Activated CD4-positive, alpha-beta T cell treated with anti-CD3 and anti-CD28 coated beads, Interleukin-2, Interleukin-6, amounts not matched to agents 100 ng/mL and 50 ng/mL, durations not matched to agents 16 hours and 8 hours (primary cell): ENCODE results near the gene SLC50A1.

Experiments
- DNase-seq: peaks from one replicate; pipeline ENCODE4 v3.0.0-alpha.2; 2020

Gene SLC50A1

DNA sequence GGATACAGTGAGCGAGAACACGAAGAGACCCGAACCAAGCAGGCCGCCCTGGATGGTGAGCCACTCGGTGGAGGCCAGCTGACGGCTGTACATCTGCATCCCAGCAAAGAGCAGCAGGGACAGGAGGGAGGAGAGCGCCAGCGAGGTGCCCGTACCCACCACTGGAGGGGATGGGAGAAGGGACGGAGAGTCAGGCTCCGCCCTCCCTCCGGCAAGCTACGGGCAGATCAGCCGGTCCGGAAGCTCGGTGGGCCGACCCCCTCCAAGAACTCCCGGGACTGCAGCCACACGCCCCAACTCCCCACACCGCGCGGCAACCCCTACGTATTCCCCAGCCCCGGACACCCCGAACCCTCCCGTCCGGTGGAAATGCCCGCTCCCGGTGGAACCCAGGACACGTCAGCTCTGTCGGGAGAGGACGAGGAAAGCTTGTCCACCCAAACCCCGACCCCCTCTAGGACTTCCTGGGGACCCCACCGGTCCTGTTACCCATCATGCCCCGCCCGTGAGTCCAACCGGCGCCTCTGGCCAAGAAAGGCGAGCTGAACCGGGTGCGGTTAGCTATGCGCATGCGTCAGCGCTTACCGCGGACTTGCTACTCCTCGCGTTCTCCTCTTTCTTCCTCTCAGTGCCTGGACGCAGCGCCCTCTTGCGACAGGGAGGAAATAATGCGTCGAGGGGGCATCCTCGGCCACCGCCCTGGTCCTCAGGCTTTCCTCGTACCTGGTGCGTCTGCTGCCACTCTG is 37.3 kb downstream of the SLC50A1 start, which contains the start of gene KRTCAP2:
Gene KRTCAP2 (minus strand): TSS at position 573 of the 746 bp plus-strand sequence. CDS start 80 bp downstream, at position 493.
- peak; percentile 97 for DNase-seq

DNA sequence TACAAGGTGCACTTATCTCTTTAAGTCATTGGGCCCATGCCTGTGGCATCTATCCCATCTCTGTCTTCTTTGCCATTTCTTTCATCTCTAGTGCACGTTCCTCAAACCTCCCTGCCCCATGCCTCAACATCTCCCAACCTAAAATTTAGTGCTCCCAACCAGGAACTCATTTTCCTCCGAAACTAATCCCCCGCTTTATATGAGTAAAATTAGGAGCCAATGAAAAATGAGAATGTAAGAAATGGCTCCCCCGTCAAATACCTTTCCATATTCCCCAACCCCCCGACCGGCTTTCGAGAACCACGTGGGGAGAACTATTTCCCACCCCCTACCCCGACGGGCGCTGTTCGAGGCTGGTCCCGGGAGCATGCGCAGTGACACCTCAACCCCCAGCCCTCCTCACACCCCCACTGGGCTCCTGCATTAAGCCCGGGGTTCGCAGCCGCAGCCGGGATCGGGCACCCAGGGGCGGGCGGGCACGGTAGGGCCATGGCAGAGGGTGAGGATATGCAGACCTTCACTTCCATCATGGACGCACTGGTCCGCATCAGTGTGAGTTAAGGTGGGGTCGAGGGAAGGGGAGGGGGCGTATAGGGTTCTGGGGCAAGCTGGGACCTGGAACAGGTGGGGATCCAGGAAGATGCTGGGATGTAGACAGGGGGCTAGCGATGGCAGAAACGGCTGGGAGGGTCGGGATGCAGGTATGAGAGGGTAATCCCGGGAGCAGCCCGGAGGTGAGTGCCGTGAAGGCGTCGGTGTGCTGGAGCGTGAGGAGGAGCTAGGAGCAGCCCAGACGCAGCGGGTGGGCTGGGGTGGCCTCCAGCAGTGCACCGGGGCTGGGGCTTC is 38.0 kb downstream of the SLC50A1 start, which contains the start of gene TRIM46:
Gene TRIM46 (plus strand): TSS at position 372 of the 846 bp plus-strand sequence. CDS start 118 bp downstream, at position 490.
- DNase-seq = peak; percentile 85

DNA sequence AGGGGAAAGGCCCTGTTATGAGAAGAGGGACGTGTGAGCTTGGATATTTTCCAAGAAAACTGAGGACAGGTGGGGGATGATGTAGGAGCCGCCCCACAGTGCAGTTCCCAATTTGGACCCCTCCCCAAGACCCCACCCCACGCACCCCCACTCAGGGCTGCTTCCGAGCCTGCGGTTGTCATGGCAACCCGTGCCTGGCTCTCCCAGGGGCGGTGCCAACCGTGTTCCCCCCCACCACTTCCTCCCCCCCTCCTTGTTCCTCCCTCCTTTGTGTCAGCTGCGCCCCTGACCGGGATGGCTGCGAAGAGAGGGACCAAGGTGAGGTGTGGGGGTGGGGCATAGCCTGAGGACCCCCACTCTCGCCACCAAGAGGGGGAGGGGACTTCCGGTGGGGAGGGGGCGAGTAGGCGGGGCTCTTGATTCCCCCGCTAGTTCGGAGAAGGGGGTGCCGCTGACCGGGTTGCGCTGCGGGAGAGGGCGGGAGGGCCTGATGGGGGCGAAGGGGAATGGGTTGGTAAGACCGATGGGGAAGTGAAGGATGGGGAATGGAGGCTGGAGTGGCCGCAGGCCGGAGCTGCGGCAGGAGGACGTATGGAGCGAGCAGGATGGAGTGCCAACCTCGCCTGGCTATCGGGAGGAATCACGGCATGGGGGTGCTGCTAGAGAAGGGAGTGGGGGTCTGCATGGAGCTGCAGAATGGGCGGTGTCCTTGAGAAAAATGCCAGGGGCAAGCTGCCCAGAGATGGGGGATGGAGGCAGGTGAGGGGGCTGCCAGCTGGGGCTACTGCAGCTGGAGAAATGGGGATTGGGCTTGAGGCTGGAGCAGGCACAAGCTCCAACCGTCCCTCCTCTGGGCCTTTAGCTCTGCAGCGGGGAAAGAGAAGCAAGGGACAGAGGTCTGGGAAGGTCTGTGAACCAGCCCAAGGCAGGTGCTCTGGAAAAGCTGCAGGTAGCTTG is 39.0 kb downstream of the SLC50A1 start:
- DNase-seq = peak; percentile 68

DNA sequence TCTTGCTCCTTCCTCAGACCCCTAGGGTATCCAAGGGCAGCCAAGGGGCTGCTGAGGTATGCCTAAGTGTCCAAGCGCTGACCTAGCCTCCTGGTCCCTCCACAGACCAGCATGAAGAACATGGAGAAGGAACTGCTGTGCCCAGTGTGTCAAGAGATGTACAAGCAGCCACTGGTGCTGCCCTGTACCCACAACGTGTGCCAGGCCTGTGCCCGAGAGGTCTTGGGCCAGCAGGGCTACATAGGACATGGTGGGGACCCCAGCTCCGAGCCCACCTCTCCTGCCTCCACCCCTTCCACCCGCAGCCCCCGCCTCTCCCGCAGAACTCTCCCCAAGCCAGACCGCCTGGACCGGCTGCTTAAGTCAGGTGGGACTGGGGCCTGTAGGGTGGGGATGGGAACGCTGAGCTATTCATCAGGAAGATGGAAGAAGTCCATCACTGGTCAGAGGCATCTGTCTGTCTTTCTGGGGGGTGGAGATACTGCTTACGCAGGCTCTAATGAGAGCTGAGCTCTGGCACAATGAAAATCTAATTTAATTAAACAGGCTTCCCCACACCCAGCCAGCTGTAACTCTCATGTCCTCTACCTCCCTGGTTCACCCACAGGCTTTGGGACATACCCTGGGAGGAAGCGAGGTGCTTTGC is 39.8 kb downstream of the SLC50A1 start:
- DNase-seq = no peak

DNA sequence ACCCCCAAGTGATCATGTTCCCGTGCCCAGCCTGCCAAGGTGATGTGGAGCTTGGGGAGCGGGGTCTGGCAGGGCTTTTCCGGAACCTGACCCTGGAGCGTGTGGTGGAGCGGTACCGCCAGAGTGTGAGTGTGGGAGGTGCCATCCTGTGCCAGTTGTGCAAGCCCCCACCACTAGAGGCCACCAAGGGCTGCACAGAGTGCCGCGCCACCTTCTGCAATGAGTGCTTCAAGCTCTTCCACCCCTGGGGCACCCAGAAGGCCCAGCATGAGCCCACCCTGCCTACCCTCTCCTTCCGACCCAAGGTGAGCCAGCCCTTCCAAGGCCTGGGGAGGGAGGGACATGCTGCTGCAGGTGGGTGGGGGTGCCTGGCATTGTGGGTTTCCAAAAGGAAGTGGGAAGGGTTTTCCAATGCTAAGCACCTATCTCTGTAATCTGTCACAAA is 40.3 kb downstream of the SLC50A1 start:
- DNase-seq = peak; percentile 49

DNA sequence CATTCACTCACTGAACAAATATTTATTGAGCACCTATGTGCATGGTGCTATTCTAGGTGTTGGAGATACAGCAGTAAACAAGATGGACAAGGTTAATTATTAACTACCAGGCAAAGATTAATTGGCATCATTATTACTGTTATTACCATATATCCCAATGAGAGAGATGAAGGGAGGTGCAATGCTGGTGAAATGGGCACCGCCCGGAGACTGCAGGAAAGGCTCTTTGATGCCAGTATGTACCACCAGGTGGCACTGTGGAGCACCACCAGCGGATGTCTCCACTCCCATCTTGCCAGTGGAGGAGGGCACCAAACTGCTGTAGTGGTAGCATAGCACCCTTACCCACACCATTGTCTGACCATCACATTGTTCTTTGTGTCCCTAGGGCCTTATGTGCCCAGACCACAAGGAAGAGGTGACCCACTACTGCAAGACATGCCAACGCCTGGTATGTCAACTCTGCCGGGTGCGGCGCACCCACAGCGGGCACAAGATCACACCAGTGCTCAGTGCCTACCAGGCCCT is 41.0 kb downstream of the SLC50A1 start:
- DNase-seq = peak; percentile 92

DNA sequence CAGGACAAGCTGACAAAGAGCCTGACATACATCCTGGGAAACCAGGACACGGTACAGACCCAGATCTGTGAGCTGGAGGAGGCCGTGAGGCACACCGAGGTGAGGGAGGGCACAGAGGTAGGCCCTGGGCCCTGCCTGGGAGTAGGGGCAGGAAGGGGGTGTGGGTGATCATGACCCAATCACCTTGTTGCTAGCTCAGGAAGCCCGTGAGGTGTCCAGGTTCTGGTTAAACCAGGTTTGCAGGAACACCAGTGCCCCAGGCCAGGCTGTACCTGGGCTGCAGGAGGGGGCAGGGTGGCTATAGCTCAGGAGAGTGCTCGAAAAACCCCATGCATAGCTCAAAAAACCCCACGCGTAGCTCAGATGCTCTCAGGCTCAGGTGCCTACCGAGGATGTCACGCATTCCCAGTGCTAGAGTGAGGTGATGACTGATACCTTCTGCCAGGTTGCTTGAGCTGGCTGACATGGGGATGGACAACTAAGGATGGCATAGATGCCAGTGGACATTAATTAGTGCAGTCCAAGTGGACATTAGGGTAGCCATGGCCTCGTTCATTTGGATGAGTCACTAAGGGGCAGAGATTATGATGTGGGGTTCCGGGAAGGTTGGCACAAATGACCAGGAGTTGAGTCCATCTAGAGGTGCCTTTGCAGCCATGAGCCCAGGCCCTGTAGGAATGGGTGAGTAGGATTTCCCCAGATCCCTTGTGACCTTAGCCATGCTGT is 41.7 kb downstream of the SLC50A1 start:
- no peak for DNase-seq

DNA sequence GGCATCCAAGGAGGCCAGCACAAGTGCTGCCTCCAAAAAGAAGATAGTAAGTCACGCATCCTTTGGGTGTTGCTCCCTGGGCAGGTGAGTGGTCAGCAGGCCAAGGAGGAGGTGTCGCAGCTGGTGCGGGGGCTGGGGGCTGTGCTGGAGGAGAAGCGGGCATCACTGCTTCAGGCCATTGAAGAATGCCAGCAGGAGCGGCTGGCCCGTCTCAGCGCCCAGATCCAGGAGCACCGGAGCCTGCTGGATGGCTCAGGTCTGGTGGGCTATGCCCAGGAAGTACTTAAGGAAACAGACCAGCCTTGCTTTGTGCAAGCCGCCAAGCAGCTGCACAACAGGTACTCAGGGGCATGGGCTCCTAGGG is 42.2 kb downstream of the SLC50A1 start:
- DNase-seq = no peak

DNA sequence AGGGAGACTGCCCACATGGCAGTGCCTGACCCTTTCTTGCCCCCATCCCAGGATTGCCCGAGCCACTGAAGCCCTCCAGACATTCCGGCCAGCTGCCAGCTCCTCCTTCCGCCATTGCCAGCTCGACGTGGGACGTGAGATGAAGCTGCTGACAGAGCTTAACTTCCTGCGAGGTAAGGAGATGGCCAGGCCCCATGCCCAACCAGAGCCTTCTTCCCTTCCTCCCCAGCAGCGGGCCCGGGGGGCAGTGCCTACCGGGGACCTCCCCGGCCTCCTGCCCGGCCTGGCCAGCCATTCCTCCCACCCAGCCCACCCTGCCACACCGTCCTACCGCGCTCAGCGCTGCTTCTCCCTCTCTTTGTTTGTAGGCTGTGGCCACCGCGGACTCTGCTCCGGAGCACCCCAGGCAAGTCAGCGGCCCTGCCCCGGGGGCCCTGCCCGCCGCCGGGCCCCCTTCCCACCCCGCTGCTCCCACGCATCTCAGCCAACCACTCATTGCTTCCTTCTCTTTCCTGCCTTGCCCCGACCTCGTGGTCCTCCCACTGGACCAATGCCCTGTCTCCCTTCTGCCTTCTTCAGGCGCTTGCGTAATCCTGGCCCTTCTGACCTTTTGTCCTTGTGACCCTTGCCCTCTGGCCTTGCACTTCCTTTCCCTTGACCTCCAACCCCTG is 42.9 kb downstream of the SLC50A1 start:
- no peak for DNase-seq

DNA sequence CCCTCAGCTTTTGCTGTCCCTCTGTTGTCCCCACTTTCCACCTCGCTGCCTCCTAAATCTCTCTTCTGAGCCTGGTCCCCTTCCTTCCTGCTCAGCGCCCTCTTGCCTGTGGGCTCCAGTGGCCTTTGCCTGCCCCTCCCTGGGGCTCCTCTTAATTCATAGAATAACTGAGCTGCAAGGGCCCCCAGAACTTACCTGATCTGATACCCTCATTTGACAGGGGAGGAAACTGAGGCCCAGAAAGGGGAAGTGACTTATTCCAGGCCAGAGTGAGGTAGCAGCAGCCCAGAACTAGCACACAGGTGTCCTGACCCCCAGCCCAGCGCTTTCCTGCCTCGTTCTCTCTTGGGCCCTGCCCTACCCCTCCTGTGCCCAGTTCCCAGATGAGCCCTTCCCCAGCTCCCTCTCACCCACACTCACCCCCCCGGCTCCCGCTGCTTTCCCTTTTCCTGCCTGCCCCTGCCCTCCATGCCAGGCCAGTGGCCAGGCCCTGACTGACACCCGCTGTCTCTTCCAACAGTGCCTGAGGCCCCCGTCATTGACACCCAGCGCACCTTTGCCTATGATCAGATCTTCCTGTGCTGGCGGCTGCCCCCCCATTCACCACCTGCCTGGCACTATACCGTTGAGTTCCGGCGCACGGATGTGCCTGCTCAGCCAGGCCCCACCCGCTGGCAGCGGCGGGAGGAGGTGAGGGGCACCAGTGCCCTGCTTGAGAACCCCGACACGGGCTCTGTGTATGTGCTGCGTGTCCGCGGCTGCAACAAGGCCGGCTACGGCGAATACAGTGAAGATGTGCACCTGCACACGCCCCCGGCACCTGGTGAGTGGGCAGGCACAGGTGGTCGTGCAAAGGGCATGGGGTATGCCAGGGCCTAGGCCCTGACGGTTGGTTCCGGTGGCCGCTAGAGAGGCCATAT is 43.7 kb downstream of the SLC50A1 start:
- DNase-seq = no peak

DNA sequence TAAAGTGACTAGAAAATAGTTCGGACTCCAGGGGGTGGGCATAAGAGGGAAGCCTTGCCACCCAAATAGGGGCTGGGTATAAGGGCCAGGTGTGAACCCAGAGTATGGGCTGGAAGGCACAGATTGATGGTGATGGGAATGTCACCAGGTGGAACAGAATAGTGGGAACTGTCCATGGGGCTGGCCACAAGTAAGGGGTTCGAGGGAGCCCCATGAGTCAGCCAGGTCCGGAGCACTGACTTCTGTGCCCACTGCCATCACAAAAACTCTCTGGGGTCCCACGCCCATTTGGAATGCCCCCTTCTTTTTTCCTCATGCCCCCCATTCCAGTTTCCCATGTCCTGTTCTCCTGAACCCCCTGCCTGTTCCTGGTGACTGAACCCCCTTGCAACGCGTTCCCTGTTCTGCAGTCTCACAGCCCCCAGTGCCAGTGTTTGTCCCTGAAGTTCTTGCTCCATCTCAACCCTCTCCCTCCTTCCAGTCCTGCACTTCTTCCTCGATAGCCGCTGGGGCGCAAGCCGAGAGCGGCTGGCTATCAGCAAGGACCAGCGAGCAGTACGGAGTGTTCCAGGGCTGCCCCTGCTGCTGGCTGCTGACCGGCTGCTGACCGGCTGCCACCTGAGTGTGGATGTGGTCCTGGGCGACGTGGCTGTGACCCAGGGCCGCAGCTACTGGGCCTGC is 45.9 kb downstream of the SLC50A1 start:
- no peak for DNase-seq

DNA sequence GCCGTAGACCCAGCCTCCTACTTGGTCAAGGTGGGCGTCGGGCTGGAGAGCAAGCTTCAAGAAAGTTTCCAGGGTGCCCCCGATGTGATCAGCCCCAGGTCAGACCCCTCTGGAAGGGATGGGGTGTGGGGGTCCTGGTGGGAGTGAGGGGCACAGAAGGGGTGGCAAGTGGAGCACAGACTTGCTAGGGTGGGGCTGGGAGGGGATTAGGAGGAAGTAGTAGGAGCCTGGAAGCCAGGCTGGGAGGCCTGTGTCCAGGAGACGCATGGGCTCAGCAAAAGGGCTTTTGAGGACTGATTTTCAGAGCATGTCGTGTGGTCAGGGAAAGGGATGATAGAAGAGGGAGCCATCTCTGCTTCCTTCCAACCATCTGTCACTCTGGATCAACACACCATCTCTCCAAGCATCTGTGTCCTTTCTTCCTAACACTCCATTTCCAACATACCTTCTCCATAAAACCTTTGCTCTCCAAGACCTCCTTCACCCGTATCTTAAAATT is 46.4 kb downstream of the SLC50A1 start:
- no peak for DNase-seq

DNA sequence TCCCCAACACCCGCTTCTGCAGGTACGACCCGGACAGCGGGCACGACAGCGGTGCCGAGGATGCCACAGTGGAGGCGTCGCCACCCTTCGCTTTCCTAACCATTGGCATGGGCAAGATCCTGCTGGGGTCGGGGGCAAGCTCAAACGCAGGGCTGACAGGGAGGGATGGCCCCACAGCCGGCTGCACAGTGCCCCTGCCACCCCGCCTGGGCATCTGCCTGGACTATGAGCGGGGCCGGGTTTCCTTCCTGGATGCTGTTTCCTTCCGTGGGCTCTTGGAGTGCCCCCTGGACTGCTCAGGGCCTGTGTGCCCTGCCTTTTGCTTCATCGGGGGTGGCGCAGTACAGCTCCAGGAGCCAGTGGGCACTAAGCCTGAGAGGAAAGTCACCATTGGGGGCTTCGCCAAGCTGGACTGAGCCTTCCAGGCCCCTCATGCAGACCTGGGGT is 48.1 kb downstream of the SLC50A1 start:
- no peak for DNase-seq

DNA sequence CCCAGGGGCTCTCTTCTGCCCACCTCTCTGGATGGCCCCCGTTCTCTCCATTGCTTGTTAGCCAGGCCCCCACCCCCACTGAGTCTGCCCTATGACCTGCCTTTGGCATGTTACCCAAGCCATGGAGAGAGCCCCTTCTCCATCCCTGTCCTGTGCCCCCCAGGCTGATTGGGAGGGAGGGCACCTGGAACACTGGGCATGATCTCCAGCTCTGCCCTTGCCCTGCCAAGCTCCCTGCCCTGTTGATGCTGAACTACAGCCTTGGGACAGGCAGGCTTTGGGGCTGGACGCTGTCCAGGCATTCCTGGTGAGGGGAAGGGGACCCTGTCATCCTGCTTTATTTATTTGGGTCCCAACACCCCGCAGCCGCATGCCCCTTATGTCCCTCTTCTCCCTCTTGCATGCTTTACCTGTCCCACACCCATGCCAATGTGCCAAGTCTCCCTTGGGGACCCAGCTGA is 48.7 kb downstream of the SLC50A1 start:
- no peak for DNase-seq

DNA sequence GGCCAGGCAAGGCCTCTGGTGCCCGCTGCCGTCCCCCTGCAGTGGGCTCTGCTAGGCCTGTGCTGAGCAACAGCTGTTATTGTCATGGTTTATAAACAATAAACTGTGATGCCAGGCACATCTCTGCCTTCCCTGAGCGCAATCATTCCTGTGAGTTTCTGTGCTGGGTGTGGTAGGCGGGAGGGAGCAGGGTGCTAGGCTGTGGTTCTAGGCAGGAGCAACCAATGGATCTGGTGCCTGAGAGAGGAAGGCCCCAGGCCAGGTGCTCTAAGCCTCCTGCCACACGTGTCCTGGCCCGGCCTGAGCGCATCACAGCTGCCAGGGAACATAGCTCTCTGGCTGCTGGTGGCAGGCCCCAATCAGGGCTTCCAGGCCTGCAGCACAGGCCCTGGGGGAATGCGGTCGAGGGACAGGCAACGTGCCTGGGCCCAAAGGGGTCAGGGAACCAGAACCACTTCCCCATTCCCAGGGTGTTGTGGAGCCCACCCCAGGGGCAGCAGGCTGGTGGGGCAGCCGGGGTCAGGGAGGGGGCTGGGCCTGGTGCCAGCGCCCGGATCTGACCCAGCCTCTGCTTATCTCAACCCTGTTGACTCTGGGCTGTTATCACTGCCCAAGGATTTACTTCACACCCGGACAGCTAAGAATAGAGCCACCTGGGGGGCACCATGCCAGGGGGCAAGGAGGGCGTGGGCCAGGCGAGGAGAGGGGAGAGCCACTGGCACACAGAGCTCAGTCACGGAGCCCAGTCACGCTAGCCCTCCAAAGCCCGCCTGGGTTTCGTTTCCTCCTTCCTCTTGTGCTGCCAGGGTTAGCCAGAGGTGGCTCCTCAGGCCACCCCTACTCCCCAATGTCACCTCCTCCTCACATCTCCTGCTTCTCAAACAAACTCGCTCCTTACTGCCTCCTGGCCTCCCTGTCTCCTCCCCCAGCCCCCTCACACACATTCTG is 49.5 kb downstream of the SLC50A1 start:
- no peak for DNase-seq

DNA sequence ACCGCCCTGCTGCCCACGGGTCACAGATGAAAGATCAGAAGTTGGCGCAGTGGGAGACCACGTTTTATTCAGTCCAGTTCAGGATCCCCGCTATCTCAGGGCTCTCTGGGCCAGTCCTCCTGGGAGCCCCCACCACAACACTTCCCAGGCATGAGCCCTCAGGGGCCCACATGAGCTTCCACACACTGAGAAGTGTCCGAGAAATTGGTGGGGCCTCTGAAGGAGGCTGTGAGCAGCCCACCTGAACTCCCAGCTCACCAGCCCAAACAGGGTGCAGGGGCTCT is 50.1 kb downstream of the SLC50A1 start:
- no peak for DNase-seq

DNA sequence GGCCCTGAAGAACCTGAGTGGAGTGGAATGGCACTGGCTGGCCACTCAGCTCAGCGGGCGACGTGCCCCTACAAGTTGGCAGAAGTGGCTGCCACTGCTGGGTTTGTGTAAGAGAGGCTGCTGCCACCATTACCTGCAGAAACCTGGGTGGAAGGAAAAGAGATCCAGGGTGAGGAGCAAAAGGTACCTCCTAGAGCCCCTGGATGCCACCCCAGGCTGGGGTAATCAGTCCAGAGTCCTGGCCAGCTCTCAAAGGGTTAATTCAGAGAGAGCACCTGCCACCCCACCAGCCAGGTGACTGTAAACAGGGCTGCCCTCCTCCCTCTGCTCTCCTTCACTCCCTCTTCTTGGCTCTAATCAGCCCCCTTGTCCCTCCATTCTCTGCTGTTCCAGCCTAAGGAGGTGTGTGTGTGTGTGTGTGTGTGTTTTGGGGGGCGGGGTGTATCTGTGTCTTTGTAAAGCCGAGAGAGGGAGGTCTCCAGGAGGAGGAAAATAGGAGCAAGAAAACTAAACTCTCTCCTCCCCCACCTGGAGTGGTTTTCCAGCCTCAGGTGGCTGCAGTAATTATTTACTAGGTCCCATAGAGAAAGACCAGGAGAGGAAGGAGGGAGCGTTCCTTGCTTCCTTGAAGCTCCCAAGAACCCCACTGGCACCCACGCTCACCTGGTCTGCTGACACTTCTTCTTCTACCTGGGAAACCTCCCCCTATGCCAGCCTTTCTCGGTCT is 50.6 kb downstream of the SLC50A1 start:
- no peak for DNase-seq
